HG03103 (cell line): ENCODE measurements around the gene SBNO1.
A peak's percentile ranks its signal among the peaks of the same experiment; 100 is the strongest.
"Not testable (repeated sequence)": the region's sequence is repeated elsewhere in the genome, so short reads cannot be mapped to it uniquely, and the experiment has no call there.

Experiments
- ATAC-seq: cut with Tn5 transposase; IDR thresholded peaks from one replicate; pipeline ENCODE4 v1.9.1; 2021; ENCODE audit warnings: low read depth; ENCODE audit not compliant: unreplicated experiment

SBNO1 gene

GRCh38 chr12:123389560-123390351 is 25.1 kb upstream of the SBNO1 start:
- ATAC-seq = no peak

- no peak for ATAC-seq
These were observed 24.4 kb upstream of the SBNO1 start for GRCh38 chr12:123388951-123389559.

GRCh38 chr12:123388177-123388950 is 23.7 kb upstream of the SBNO1 start:
- no peak for ATAC-seq

GRCh38 chr12:123387508-123388176 is 23.0 kb upstream of the SBNO1 start:
- ATAC-seq = no peak

- not testable (repeated sequence) for ATAC-seq
These were observed 20.9 kb upstream of the SBNO1 start for GRCh38 chr12:123385536-123385935.

GRCh38 chr12:123384994-123385376 is 20.3 kb upstream of the SBNO1 start:
- ATAC-seq = no peak

- ATAC-seq = no peak
These were observed 19.8 kb upstream of the SBNO1 start for GRCh38 chr12:123384318-123384993.

- no peak for ATAC-seq
These were observed 18.0 kb upstream of the SBNO1 start for GRCh38 chr12:123382684-123383083.

- ATAC-seq = no peak
These were observed 14.7 kb upstream of the SBNO1 start for GRCh38 chr12:123379391-123379790.

GRCh38 chr12:123372415-123372814 is 7.8 kb upstream of the SBNO1 start:
- not testable (repeated sequence) for ATAC-seq

- not testable (repeated sequence) for ATAC-seq
These were observed 7.2 kb upstream of the SBNO1 start for GRCh38 chr12:123371667-123372368.

GRCh38 chr12:123369229-123369628 is 4.6 kb upstream of the SBNO1 start:
- no peak for ATAC-seq

- ATAC-seq = not testable (repeated sequence)
These were observed 3.8 kb upstream of the SBNO1 start for GRCh38 chr12:123368431-123368830.

GRCh38 chr12:123367511-123367910 is 2.9 kb upstream of the SBNO1 start:
- ATAC-seq = no peak

- peak; percentile 62 for ATAC-seq
These were observed 624 bp upstream of the SBNO1 start for GRCh38 chr12:123365025-123365917.

- peak; percentile 0 for ATAC-seq
These were observed 711 bp downstream of the SBNO1 start for GRCh38 chr12:123363740-123364531.

GRCh38 chr12:123363390-123363739 is 1.3 kb downstream of the SBNO1 start:
- ATAC-seq = no peak

GRCh38 chr12:123358035-123358434 is 6.6 kb downstream of the SBNO1 start:
- ATAC-seq = no peak
